Measurements from ENCODE around the gene ABHD16B. TPM values are rescaled to one million over a fixed set of nuclear protein-coding genes. Genes with fewer than 3 reads are reported as not detected.

ABHD16B gene
- total RNA-seq, 4 donors from 2014 or later: not detected

GRCh38 chr20:63836458-63837344 lies 24.6 kb upstream of the ABHD16B start:
- H3K27ac ChIP-seq: no peak overlapping the region
- H3K4me1 ChIP-seq: peaks cover 0 to 27% (median 4%) of the 10 kb centered on the region in 4 donors
- H3K36me3 ChIP-seq: no peaks in the 10 kb centered on the region
- H3K27me3 ChIP-seq: no peaks in the 10 kb centered on the region
- TF ChIP-seq POLR2A (IDR thresholded peaks at IDR 0.05): no peak
- TF ChIP-seq, protein P1, sequence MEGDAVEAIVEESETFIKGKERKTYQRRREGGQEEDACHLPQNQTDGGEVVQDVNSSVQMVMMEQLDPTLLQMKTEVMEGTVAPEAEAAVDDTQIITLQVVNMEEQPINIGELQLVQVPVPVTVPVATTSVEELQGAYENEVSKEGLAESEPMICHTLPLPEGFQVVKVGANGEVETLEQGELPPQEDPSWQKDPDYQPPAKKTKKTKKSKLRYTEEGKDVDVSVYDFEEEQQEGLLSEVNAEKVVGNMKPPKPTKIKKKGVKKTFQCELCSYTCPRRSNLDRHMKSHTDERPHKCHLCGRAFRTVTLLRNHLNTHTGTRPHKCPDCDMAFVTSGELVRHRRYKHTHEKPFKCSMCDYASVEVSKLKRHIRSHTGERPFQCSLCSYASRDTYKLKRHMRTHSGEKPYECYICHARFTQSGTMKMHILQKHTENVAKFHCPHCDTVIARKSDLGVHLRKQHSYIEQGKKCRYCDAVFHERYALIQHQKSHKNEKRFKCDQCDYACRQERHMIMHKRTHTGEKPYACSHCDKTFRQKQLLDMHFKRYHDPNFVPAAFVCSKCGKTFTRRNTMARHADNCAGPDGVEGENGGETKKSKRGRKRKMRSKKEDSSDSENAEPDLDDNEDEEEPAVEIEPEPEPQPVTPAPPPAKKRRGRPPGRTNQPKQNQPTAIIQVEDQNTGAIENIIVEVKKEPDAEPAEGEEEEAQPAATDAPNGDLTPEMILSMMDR (IDR thresholded peaks at IDR 0.05): no peak
- no peak overlapping the region for H3K4me3 ChIP-seq
- DNase-seq: no peak
- H3K9me3 ChIP-seq: no peaks in the 10 kb centered on the region

GRCh38 chr20:63837479-63837878 lies 23.8 kb upstream of the ABHD16B start:
- Histone ChIP-seq H3K27me3 (no peaks in the 10 kb centered on the region), H3K4me1 (peaks cover 0 to 19% (median 0%) of the 10 kb centered on the region in 4 donors), H3K4me3 (no peak overlapping the region), H3K27ac (no peak overlapping the region), H3K36me3 (no peaks in the 10 kb centered on the region), H3K9me3 (no peaks in the 10 kb centered on the region)
- DNase-seq: no peak
- TF ChIP-seq, protein P1 (IDR thresholded peaks at IDR 0.05): no peak

DNA sequence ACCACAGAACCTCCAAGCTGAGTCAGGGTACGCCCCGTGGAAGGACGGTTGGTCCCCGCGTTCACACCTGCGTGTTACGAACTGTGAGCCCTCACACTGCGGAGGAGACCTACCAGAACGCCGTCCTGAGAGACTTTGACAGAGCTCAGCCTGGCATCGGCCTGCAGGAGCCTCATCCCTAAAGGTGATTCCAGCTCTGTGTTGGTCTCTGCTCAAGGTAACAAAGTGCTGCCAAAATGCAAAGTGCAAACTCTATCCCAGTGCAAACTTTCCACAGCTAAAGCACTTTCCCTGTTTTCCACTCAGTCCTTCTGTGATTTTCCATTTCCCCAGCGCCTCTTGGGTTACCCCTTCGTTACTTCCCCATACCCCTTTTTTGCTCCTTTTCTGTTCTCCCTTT lies 21.7 kb upstream of the ABHD16B start:
- no peak for DNase-seq
- no peak overlapping the region for H3K27ac ChIP-seq

DNA sequence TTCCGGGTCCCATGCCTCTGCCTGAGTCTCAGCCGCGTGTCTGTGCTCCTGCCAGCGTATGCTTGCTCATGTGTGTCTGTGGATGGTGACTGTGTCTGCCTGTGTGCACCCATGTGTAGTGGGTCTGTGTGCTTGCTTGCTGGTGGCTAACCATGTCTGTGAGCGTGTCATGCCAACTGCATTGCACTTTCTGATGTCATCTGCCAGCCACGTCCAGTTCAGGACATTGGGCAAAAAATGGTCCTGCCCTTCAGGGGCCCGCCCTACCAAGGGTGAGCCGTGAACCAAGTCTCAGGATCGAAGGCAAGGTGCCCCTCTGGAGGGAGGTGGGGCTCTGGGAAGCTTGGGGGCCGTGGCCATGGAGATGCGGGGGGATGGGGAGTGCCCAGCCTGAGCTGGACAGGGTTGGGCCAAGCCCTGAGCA lies 20.9 kb upstream of the ABHD16B start:
- Histone ChIP-seq H3K27ac (no peak overlapping the region), H3K36me3 (no peaks in the 10 kb centered on the region), H3K4me1 (peaks cover 0 to under 1% (median 0%) of the 10 kb centered on the region in 4 donors), H3K9me3 (no peaks in the 10 kb centered on the region), H3K27me3 (no peaks in the 10 kb centered on the region), H3K4me3 (no peak overlapping the region)
- no peak for DNase-seq
- TF ChIP-seq, protein P1 (IDR thresholded peaks at IDR 0.05): no peak
- no peak for TF ChIP-seq POLR2A (IDR thresholded peaks at IDR 0.05)

More for the DNA sequence above, 21.7 kb upstream of the ABHD16B start:
- Histone ChIP-seq H3K9me3 (no peaks in the 10 kb centered on the region), H3K36me3 (no peaks in the 10 kb centered on the region), H3K4me3 (no peak overlapping the region), H3K27me3 (no peaks in the 10 kb centered on the region), H3K4me1 (peaks cover 0 to 9% (median 0%) of the 10 kb centered on the region in 4 donors)
- TF ChIP-seq, protein P1 (IDR thresholded peaks at IDR 0.05): no peak
- no peak for TF ChIP-seq POLR2A (IDR thresholded peaks at IDR 0.05)

DNA sequence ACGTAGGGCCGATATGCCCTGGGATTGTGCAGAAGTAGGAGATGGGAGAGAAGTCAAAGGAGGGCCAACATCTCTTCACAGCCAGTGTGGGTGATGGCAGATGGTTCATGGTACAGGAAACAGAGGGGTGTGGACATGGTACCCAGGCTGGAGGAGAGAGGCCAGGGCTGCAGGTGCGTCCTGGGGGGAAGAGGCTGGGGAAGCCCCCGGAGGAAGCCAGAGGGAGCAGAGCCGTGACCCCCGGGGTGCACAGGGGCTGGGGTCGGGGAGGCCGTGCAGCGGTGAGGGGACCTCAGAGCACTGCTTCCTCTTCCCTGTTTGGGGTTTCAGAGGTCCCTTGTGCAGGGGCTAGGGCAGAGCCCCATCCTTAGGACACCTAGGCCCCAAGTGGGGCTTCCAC lies 19.0 kb upstream of the ABHD16B start:
- H3K4me1 ChIP-seq: peaks cover 0 to 11% (median 0%) of the 10 kb centered on the region in 4 donors
- DNase-seq: no peak
- TF ChIP-seq POLR2A (IDR thresholded peaks at IDR 0.05): no peak
- TF ChIP-seq, protein P1 (IDR thresholded peaks at IDR 0.05): no peak
- H3K9me3 ChIP-seq: no peaks in the 10 kb centered on the region
- H3K36me3 ChIP-seq: no peaks in the 10 kb centered on the region
- H3K4me3 ChIP-seq: no peak overlapping the region
- peaks cover 0 to 3% of the 10 kb centered on the region in 2 donors for H3K27me3 ChIP-seq
- H3K27ac ChIP-seq: no peak overlapping the region

All from Peyer's patch (tissue), 4 donors.